Heart left ventricle (tissue), 16 donors: ENCODE data around the gene IRX6. TPM values are rescaled to one million over a fixed set of nuclear protein-coding genes. Genes with fewer than 3 reads are reported as not detected.
A peak's percentile ranks its signal among the peaks of the same experiment; 100 is the strongest.

Experiments
- ATAC-seq, 4 donors: fragments of 200-7000 bp; cut with Tn5 transposase; one replicate each; pipeline ENCODE4 v1.9.1; 2020 to 2022; ENCODE audit warnings: moderate library complexity in 4 of 4, mild to moderate bottlenecking in 3 of 4, moderate number of reproducible peaks in 1 of 4
- DNase-seq, 5 donors: peaks; one replicate each; pipeline ENCODE4 v3.0.0-alpha.2; 2020
- H3K27ac ChIP-seq, 12 donors: fragments of 200-600 bp; sonication (generic) in 4 of 12; one replicate each; pipeline versions ENCODE4 v1.5.0 to v1.8.0; 2016 to 2022; ENCODE audit warnings: mild to moderate bottlenecking in 2 of 12
- H3K27me3 ChIP-seq, 9 donors: fragments of 200-600 bp; sonication (generic) in 2 of 9; one replicate each; pipeline versions ENCODE4 v1.5.1 to v1.8.0; 2016 to 2022; ENCODE audit warnings: mild to moderate bottlenecking in 3 of 9
- H3K36me3 ChIP-seq, 9 donors: fragments of 200-600 bp; sonication (generic) in 2 of 9; one replicate each; pipeline versions ENCODE4 v1.5.0 to v1.8.0; 2018 to 2022; ENCODE audit warnings: mild to moderate bottlenecking in 2 of 9
- H3K4me1 ChIP-seq, 12 donors: fragments of 200-600 bp; sonication (generic) in 4 of 12; one replicate each; pipeline versions ENCODE4 v1.5.0 to v1.8.0; 2016 to 2022; ENCODE audit warnings: mild to moderate bottlenecking in 3 of 12
- H3K4me3 ChIP-seq, 12 donors: fragments of 200-600 bp; sonication (generic) in 4 of 12; one replicate each; pipeline versions ENCODE4 v1.5.0 to v1.8.0; 2017 to 2022; ENCODE audit warnings: mild to moderate bottlenecking in 9 of 12, moderate library complexity in 4 of 12
- H3K9me3 ChIP-seq, 12 donors: fragments of 200-600 bp; sonication (generic) in 4 of 12; one replicate each; pipeline versions ENCODE4 v1.5.0 to v1.8.0; 2016 to 2022; ENCODE audit warnings: mild to moderate bottlenecking in 1 of 12
- POLR2A ChIP-seq, 2 donors: fragments of 450-650 bp; IDR thresholded peaks; one replicate each; pipeline ENCODE4 v1.6.1; 2017; ENCODE audit warnings: antibody characterized with exemption in 2 of 2, mild to moderate bottlenecking in 2 of 2, moderate library complexity in 2 of 2
- WGBS, 4 donors: extraction: QIAGEN DNeasy Blood & Tissue Kit in 2 of 4; methylation state at CpG; one replicate each; pipeline versions ENCODE4 v1.1.5 to v1.1.7; 2013 to 2018; 5-methylcytosine and 5-hydroxymethylcytosine counted together
- intact Hi-C, 10 donors: fragments of 100-400 bp; cut with DNase I; formaldehyde crosslinking; loops; one replicate each; pipeline versions ENCODE4 v1.11.1 to v1.14.2; 2022
- polyA plus RNA-seq, 2 donors: library from polyadenylated mRNA; stranded (reverse); fragments of 200-250 nt; gene quantifications; one replicate each; pipeline ENCODE4 v1.2.3, GENCODE V29; 2013
- total RNA-seq, 9 donors: library from RNA; depleted of rRNA in 2 of 9; stranded (reverse); fragments of >200 nt in 2 of 9; fragmentation: NEBNext Ultra II Directional in 3 of 9; extraction: Animal tissue kit (Norgen Biotek cat#: 25700) in 3 of 9; gene quantifications; one replicate each; pipeline versions ENCODE4 v1.1.0 to v1.2.4, GENCODE V29; 2016 to 2023
- TF ChIP-seq, protein P1 (sequence below), 12 donors: fragments of 200-600 bp; sonication (generic) in 4 of 12; IDR thresholded peaks; one replicate each; pipeline versions ENCODE4 v1.5.0 to v1.8.0; 2018 to 2022; ENCODE audit warnings: antibody characterized with exemption in 12 of 12, mild to moderate bottlenecking in 5 of 12
- donor health status: ischemic (EF 13 %, LVEDD 7.1; RV severe dilation, severe dysfunction).
- donor health status: healthy with polysubstance abuse.
- donor health status: DM: no; HTN: yes; CAD: no.
- donor health status: DM: no; HTN: no; CAD: no.
- donor health status: ischemic (EF 25% LVEDD 6.9; RV normal size, moderate dysfunction).
- donor health status: ischemic (EF 25% LVEDD 5.7; RV mildly dilated, moderate dysfunction).
- donor health status: healthy.
- donor health status: DM: yes; HTN: yes; CAD: no.
- donor health status: ischemic (EF 35%, LVEDD 5.7; RV mildly dilated, moderate dysfunction).
- donor health status: nonischemic (EF 11% LVEDD 7.7; RV severe dilation, severe dysfunction).
- donor health status: DM: yes; HTN: yes; CAD: no.
- donor health status: PGD.
- donor health status: ischemic (EF 29% LVEDD 5.4; RV normal size, mild dysfunction).
- donor health status: nonischemic (EF 23%, LVEDD 6.1; RV moderate dilation, normal function).

The IRX6 gene
- total and polyA plus RNA-seq, 11 donors = 0.96 to 48.4 (median 12.4) TPM

DNA sequence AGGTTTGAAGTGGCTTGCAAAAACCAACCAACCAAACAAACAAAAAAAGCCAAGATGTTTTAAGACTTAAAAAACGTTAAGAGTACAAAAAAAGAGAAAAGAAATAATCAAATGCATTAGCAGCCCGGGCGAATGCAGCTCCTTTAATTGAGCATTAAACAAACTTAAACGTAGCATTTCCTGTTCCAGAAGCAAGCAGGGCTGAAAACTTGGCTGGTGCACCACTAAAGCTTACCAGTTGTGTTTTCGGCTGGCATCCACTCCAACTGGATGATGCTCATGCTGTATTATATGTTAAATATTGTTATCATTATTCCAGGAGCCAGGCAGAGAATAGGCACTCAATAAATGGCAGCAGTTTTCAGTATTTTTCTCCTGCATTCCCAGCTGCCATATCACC lies 45.1 kb downstream of the IRX6 start:
- no peak for DNase-seq
- Histone ChIP-seq H3K27me3 (peaks cover 0 to 35% (median 0%) of the 10 kb centered on the region in 9 donors), H3K27ac (peak overlapping the region in 2 of 12 donors; percentile 10 to 41), H3K4me3 (no peak overlapping the region), H3K4me1 (peaks cover 0 to 55% (median 29%) of the 10 kb centered on the region in 12 donors), H3K9me3 (no peaks in the 10 kb centered on the region), H3K36me3 (no peaks in the 10 kb centered on the region)
- no peak for ATAC-seq
- 47 to 59% (median 54%) methylated on average over 5 of the region's 5 CpGs for WGBS, 4 donors
- intact Hi-C loops = loop anchor here in 3 of 10 donors (5.0 to 10.0 kb wide), 3 partner anchors 42 to 1594 kb away; no protein-coding TSS in a partner anchor
- no peak for TF ChIP-seq POLR2A (IDR thresholded peaks at IDR 0.05)
- TF ChIP-seq, protein P1, sequence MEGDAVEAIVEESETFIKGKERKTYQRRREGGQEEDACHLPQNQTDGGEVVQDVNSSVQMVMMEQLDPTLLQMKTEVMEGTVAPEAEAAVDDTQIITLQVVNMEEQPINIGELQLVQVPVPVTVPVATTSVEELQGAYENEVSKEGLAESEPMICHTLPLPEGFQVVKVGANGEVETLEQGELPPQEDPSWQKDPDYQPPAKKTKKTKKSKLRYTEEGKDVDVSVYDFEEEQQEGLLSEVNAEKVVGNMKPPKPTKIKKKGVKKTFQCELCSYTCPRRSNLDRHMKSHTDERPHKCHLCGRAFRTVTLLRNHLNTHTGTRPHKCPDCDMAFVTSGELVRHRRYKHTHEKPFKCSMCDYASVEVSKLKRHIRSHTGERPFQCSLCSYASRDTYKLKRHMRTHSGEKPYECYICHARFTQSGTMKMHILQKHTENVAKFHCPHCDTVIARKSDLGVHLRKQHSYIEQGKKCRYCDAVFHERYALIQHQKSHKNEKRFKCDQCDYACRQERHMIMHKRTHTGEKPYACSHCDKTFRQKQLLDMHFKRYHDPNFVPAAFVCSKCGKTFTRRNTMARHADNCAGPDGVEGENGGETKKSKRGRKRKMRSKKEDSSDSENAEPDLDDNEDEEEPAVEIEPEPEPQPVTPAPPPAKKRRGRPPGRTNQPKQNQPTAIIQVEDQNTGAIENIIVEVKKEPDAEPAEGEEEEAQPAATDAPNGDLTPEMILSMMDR (IDR thresholded peaks at IDR 0.05) = no peak

DNA sequence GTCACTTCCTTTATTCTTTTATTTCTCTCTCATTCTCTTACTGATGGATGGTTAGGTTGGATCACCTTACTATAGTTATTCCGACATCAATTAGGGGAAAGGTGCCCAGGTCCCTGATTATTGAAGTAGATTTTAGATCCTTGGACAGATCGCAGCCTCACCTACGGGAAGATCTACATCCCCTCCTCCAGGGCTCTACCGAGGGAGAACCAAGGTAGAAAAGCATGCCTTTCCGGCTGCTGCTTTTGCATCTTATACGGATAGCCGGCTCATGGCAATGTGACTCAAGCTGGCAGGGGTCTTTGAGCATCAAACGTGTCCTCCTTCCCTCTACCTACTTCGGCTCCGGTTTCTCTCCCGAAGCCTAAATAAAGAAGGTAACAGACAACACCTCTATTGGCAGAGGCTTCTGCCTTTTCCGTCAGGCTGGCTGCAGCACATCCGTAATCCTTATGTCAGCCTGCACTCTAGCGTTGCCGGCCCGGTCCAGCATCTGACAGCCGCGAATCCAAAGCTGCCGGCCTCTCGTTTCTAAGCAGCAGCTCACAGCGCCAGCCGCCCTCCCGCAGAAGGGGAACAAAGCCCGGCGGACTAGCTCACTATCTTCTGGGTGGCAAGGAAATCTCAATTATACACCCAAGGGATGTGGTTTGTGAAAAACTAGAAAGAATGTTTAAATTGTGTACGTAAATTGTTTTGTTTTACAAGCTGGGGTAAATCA lies 46.9 kb downstream of the IRX6 start:
- peak overlapping the region in 6 of 12 donors; percentile 8 to 26 (median 16) for H3K4me3 ChIP-seq
- intact Hi-C loops = loop anchor here in 8 of 10 donors (2.0 to 10.0 kb wide), 10 partner anchors 44 to 1096 kb away; partner anchors contain the start of genes IRX5 (in 2 of the 8), IRX3 (in 1 of the 8) and IRX6 (in 1 of the 8)

DNA sequence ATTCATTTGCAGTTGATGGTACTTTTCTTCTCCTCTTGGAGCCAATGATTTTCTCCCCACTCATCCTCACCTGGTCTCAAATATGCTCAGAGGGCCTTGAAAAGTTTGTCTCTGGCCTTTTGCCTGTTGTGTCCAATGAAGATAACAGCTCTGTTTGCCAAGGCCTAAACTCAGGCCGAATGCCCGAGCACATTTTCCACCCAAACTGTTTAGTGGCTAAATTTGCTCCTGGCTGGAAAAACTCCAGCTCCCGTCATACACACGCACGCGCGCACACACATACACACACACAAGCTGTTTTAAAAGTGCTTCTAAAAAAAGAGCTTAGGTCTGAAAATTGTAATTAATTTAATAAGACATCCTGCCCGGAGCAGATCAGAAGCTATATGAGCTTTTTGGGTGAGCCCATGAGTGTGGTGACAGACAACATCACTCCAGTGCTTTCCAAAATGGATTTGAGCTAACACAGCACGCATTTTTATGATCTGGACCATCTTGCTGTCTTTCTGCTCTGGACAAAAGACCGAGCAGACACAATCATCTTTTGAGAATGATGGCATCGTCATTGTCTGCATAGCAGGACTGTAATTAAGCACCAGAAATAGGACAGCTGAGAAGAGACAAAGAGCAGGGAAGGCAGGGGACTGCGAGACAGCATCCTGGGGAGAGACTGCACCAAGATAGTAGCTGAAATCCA lies 48.9 kb downstream of the IRX6 start:
- peak; percentile 71 to 85 (median 81) for ATAC-seq
- Histone ChIP-seq H3K4me3 (no peak overlapping the region), H3K27me3 (peaks cover 0 to 35% (median 0%) of the 10 kb centered on the region in 9 donors), H3K27ac (peak overlapping the region; percentile 70 to 93 (median 80)), H3K9me3 (no peaks in the 10 kb centered on the region), H3K4me1 (peaks cover 0 to 43% (median 18%) of the 10 kb centered on the region in 12 donors), H3K36me3 (no peaks in the 10 kb centered on the region)
- peak in 4 of 5 donors; percentile 67 to 78 (median 70) for DNase-seq
- WGBS, 4 donors = 35 to 54% (median 47%) methylated on average over 12 of the region's 12 CpGs
- intact Hi-C loops = loop anchor here in 8 of 10 donors (5.0 to 10.0 kb wide), 8 partner anchors 46 to 1098 kb away; partner anchors contain the start of genes IRX5 (in 2 of the 8) and IRX3 (in 1 of the 8)
- no peak for TF ChIP-seq POLR2A (IDR thresholded peaks at IDR 0.05)
- TF ChIP-seq, protein P1 (IDR thresholded peaks at IDR 0.05) = no peak

More for the DNA sequence above, 46.9 kb downstream of the IRX6 start:
- ATAC-seq (peak; percentile 65 to 86 (median 82)), DNase-seq (peak; percentile 76 to 86 (median 83))
- Histone ChIP-seq H3K4me1 (peaks cover 0 to 60% (median 30%) of the 10 kb centered on the region in 12 donors), H3K27ac (peak overlapping the region in 8 of 12 donors; percentile 55 to 93 (median 88)), H3K9me3 (no peaks in the 10 kb centered on the region), H3K27me3 (peaks cover 0 to 35% (median 0%) of the 10 kb centered on the region in 9 donors), H3K36me3 (no peaks in the 10 kb centered on the region)
- TF ChIP-seq, protein P1 (IDR thresholded peaks at IDR 0.05) = peak; percentile 26 to 78 (median 59)
- peak in 1 of 2 donors; percentile 26 for TF ChIP-seq POLR2A (IDR thresholded peaks at IDR 0.05)
- WGBS, 4 donors = 10 to 12% (median 11%) methylated on average over 24 to 26 of the region's 26 CpGs
